GM19193 (cell line): ENCODE data around the gene TTLL10.

Source experiments
- POLR2A ChIP-seq: IDR thresholded peaks from 4 replicates; pipeline ENCODE4 v1.6.1; 2011; ENCODE audit not compliant: insufficient read depth, insufficient read length; ENCODE audit errors: extremely low read depth

Gene TTLL10

GRCh38 chr1:1173793-1174415 is at the start of gene TTLL10:
TSS of gene TTLL10 (plus strand) at chr1:1173880. CDS start at chr1:1179216, 5,336 bp downstream.
- no peak for TF ChIP-seq POLR2A

- TF ChIP-seq POLR2A: no peak
Measured at GRCh38 chr1:1124508-1124785, 49.2 kb upstream of the TTLL10 start.

DNA sequence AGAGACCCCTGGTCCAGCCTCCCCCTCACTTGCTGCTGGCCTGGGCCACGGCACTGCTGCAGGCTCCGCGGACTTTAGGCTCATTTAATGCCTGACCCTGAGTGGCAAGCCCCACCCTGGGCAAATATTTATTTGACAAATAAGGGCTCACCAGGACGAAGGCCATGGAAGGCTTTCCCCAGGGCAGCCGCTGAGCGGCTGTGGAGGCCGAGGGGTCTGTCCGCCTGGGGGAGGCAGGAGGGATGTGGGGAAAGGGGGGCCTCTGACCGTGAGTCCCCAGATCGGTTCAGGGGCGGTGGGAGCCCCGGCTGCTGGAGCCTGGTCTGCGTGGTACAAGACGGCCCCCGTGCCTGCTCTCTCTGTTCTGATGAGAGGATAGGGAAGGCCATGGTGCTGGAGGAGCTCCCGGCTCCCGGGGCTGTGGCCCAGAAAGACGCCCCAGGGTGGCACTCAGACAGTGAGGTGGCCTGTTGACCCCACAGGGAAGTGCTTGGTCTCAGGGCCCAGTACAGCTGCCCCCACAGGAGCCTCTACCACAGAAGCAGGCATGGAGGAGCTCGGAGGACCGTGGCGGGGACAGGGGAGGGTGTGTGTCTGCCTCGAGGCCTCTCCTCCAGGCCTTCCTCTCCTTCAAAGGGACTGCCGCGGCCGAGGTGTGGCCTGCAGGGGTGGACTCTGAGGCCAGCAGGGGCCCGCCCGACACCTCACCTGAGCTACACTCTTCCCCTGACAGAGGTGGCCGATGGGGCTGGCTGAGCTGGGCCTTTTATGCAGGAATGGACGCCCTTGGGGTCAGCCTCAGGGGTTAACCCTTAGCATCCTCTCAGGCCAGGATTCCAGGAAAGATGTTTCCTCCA is 48.7 kb upstream of the TTLL10 start:
- no peak for TF ChIP-seq POLR2A

- no peak for TF ChIP-seq POLR2A
Measured at GRCh38 chr1:1125945-1126344, 47.7 kb upstream of the TTLL10 start.

DNA sequence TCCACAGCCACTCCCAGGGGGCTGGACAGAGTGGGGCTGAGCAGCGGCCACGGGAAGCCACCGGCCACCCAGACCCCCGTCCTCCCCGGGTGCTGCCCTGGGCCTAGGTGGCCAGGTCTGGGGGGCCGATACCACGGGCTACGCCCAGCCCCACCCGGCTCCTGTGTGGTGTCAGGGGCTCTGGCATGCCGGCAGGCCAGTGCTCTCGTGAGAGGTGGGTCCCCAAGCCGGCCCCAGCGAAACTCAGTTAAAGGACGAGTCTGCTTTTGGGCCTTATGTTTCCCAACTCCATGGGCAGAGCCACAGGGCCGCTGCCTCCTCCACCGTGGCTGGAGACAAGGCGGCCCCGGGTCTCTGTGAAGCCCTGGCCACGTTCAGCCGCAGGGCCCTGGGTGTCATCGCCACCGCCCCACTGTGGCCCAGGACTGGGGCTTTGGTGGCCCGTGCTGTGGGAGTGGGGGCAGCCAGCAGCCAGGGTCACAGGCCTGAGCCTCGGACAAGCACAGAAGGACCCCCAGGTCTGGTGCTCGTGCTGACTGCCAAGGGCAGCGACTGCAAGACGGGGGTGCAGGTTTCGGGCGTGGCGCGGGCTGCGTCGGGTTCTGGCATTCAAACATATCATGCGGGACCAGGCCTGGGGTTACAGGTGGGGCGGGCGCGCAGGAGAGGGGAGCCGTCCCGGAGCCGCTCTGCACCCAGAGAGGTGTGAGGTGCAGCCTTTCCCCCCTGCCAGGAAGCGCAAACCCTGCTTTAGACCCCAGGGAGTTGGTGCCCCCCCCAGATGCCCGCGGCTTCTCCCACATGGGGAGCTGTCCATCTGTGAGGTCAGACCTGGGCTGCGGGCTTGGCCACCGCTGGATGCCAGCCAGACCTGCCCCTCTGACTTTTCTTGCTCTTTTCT is 45.9 kb upstream of the TTLL10 start:
- no peak for TF ChIP-seq POLR2A

GRCh38 chr1:1128454-1129139 is 45.1 kb upstream of the TTLL10 start:
- TF ChIP-seq POLR2A: no peak

- TF ChIP-seq POLR2A: no peak
Measured at GRCh38 chr1:1129381-1129821, 44.3 kb upstream of the TTLL10 start.

- no peak for TF ChIP-seq POLR2A
Measured at GRCh38 chr1:1130206-1131120, 43.2 kb upstream of the TTLL10 start.

GRCh38 chr1:1132042-1132950 is 41.4 kb upstream of the TTLL10 start:
- TF ChIP-seq POLR2A: no peak

GRCh38 chr1:1132956-1133750 is 40.5 kb upstream of the TTLL10 start:
- no peak for TF ChIP-seq POLR2A

GRCh38 chr1:1134300-1134970 is 39.2 kb upstream of the TTLL10 start:
- no peak for TF ChIP-seq POLR2A
